ENCODE measurements around the gene ADAM10. TPM values are rescaled to one million over a fixed set of nuclear protein-coding genes. Genes with fewer than 3 reads are reported as not detected.

Gene ADAM10
- total RNA-seq, 1 experiment from 2014 or later: 159 TPM

DNA sequence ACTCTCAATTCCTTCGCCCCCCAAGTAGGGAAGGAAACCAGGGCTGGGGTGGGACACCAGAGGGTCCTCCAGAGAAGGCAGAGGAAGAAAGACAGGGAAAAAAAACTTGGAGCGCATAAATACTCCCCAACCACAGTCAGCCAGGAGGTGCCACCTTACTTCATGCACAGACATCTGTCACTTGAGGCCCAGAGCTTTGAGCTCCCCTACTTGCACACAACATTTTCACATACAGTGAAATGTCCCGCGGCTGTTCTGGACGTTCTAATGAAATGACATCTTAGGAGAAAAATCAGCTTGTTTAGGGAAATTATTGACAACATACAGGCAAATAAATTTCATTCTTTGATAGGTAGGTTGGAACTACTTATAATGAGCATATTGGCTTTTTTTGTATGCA is 204.8 kb downstream of the ADAM10 start:
- H3K23me2 ChIP-seq (ENCODE audit: insufficient read length, low read depth, low read length, poor library complexity, severe bottlenecking): no peaks in the 10 kb centered on the region
- H3K14ac ChIP-seq (ENCODE audit: insufficient read depth, low read length): no peak overlapping the region
- no peak overlapping the region for H2BK120ac ChIP-seq (ENCODE audit: low read depth, low read length, poor library complexity, severe bottlenecking)
- no peak overlapping the region for H3K56ac ChIP-seq (ENCODE audit: insufficient read length, low read depth, low read length)
- H2AFZ ChIP-seq (ENCODE audit: low read length): no peak overlapping the region
- no peaks in the 10 kb centered on the region for H3K79me2 ChIP-seq (ENCODE audit: insufficient read depth, low read length)
- H3K27ac Mint-ChIP-seq: peak overlapping the region in 1 of 3 experiments; percentile 63; a peak in 2 of 7 replicates
- no peaks in the 10 kb centered on the region for H3K9me3 ChIP-seq (ENCODE audit: control insufficient read depth, low read depth, low read length)
- no peaks in the 10 kb centered on the region for H3K4me1 ChIP-seq (ENCODE audit: insufficient read depth, low read length)
- DNase-seq: no peak
- H2BK20ac ChIP-seq (ENCODE audit: low read depth, low read length, poor library complexity, severe bottlenecking): no peak overlapping the region
- no peak for TF ChIP-seq CTCF (conservative IDR thresholded peaks at IDR 0.05)
- H3K9me3 Mint-ChIP-seq: no peaks in the 10 kb centered on the region
- no peak overlapping the region for H2BK15ac ChIP-seq (ENCODE audit: low read depth, low read length)
- no peak overlapping the region for H3K4me3 Mint-ChIP-seq
- H3K4me1 Mint-ChIP-seq: peaks cover 15% of the 10 kb centered on the region in 2 experiments
- no peak overlapping the region for H2BK12ac ChIP-seq (ENCODE audit: insufficient read length, low read depth, low read length)
- no peaks in the 10 kb centered on the region for H3K79me1 ChIP-seq (ENCODE audit: insufficient read depth, low read depth, low read length, poor library complexity, severe bottlenecking)
- H4K91ac ChIP-seq (ENCODE audit: insufficient read length, low read depth, low read length): no peak overlapping the region
- H4K8ac ChIP-seq (replicated peaks; ENCODE audit: insufficient read length, low read depth, low read length): no peak overlapping the region
- no peak overlapping the region for H3K23ac ChIP-seq (ENCODE audit: insufficient read length, low read depth, low read length)
- no peak overlapping the region for H2BK5ac ChIP-seq (ENCODE audit: insufficient read length, low read length)
- no peaks in the 10 kb centered on the region for H3K27me3 ChIP-seq (ENCODE audit: insufficient read depth, low read length)
- no peak overlapping the region for H3T11ph ChIP-seq (ENCODE audit: low read length)
- H4K20me1 ChIP-seq (ENCODE audit: control insufficient read depth, insufficient read depth, insufficient read length): no peaks in the 10 kb centered on the region
- no peak overlapping the region for H3K18ac ChIP-seq (ENCODE audit: insufficient read length, low read depth, low read length)
- WGBS (ENCODE audit: extremely low coverage, insufficient read length, low lambda C conversion rate): no CpG with 5 or more reads among the region's 5 CpGs
- no peak overlapping the region for H4K5ac ChIP-seq (ENCODE audit: insufficient read length, low read depth, low read length)
- no peak overlapping the region for H3K9ac ChIP-seq (ENCODE audit: extremely low read depth, insufficient read length, low read length)
- peaks cover 3% of the 10 kb centered on the region for H3K27me3 Mint-ChIP-seq (ENCODE audit: low read depth)
- H3K4ac ChIP-seq (ENCODE audit: low read depth, low read length): no peak overlapping the region
- H3K36me3 Mint-ChIP-seq (ENCODE audit: insufficient read depth in 1 of 3, low read depth in 3 of 3): no peaks in the 10 kb centered on the region
- no peak overlapping the region for H3K27ac ChIP-seq (ENCODE audit: insufficient read length, low read depth, low read length)
- H3K4me2 ChIP-seq (ENCODE audit: insufficient read depth, insufficient read length, low read length): no peak overlapping the region
- no peak overlapping the region for H2AK5ac ChIP-seq (ENCODE audit: insufficient read length, low read length)

Data from H9 (cell line).